HG03432 (cell line): Measurements from ENCODE around the gene KIF20A.
"Not testable (repeated sequence)": the region's sequence is repeated elsewhere in the genome, so short reads cannot be mapped to it uniquely, and the experiment has no call there.

Source experiments
- ATAC-seq: cut with Tn5 transposase; IDR thresholded peaks from one replicate; pipeline ENCODE4 v1.9.1; 2021; ENCODE audit warnings: mild to moderate bottlenecking, moderate library complexity; ENCODE audit not compliant: unreplicated experiment

KIF20A gene

GRCh38 chr5:138182808-138183207 is 3.9 kb downstream of the KIF20A start:
- no peak for ATAC-seq

GRCh38 chr5:138186002-138186447 is 7.1 kb downstream of the KIF20A start:
- ATAC-seq = no peak

GRCh38 chr5:138188626-138189025 is 9.7 kb downstream of the KIF20A start:
- ATAC-seq = no peak

- ATAC-seq = no peak
Measured at GRCh38 chr5:138192826-138193225, 13.9 kb downstream of the KIF20A start.

GRCh38 chr5:138193859-138194258 is 14.9 kb downstream of the KIF20A start:
- not testable (repeated sequence) for ATAC-seq

GRCh38 chr5:138210985-138211384 is 32.1 kb downstream of the KIF20A start:
- ATAC-seq = no peak

GRCh38 chr5:138212828-138213160 is 33.9 kb downstream of the KIF20A start:
- ATAC-seq = peak; percentile 25

GRCh38 chr5:138213161-138214029 is 34.5 kb downstream of the KIF20A start, which contains the start of gene CDC23:
TSS of gene CDC23 (minus strand) at chr5:138213323. CDS start at chr5:138213312, 11 bp downstream.
- peak; percentile 96 for ATAC-seq

- ATAC-seq = no peak
Measured at GRCh38 chr5:138216799-138217198, 37.9 kb downstream of the KIF20A start.

- ATAC-seq = no peak
Measured at GRCh38 chr5:138223532-138223931, 44.6 kb downstream of the KIF20A start.

- no peak for ATAC-seq
Measured at GRCh38 chr5:138224712-138225111, 45.8 kb downstream of the KIF20A start.

GRCh38 chr5:138226910-138227309 is 48.0 kb downstream of the KIF20A start:
- no peak for ATAC-seq

- no peak for ATAC-seq
Measured at GRCh38 chr5:138229387-138229786, 50.5 kb downstream of the KIF20A start.

GRCh38 chr5:138230261-138230660 is 51.3 kb downstream of the KIF20A start:
- no peak for ATAC-seq

GRCh38 chr5:138230981-138231589 is 52.2 kb downstream of the KIF20A start:
- no peak for ATAC-seq

- no peak for ATAC-seq
Measured at GRCh38 chr5:138233280-138233679, 54.4 kb downstream of the KIF20A start.

- ATAC-seq = no peak
Measured at GRCh38 chr5:138234651-138235050, 55.7 kb downstream of the KIF20A start.
